Measurements from ENCODE around the gene SPOCK1. TPM values are rescaled to one million over a fixed set of nuclear protein-coding genes. Genes with fewer than 3 reads are reported as not detected.

SPOCK1 gene
- total and polyA plus RNA-seq, 9 of the 15 experiments (the other 6 are each of a cell fraction or from before 2014, with no cell fraction given) = 0.01 to 0.35 (median 0.04) TPM; not detected in 6

DNA sequence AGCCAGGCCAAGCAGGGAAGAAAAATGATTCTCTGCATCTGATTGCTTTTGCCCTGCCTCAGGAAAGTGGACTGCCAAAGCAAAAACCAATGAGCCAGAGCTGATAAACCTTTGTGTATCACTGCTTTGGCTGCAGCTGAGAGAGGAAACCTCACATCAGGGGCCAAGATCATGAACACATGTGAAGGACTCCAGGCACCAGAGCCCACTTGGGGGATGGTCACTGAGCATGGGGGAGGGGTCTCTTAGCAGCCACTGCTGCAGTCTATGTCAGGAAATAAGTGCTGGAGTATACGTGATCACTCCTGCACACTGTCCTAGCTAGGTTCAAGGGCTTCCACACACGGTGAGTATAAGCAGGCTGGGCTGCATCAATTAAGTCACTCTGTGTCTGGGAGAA is 229.9 kb downstream of the SPOCK1 start:
- Histone ChIP-seq H3K27ac (ENCODE audit: extremely low read depth, low read depth, low read length) (no peak overlapping the region), H3K4me3 (no peak overlapping the region), H3K4me1 (replicated peaks in 1 of 2; ENCODE audit: control insufficient read depth in 2 of 2, insufficient read depth in 2 of 2, low read length in 2 of 2) (no peaks in the 10 kb centered on the region), H3K9me3 (replicated peaks; ENCODE audit: control insufficient read depth, insufficient read depth, low read depth, low read length) (no peaks in the 10 kb centered on the region), H3K36me3 (ENCODE audit: control insufficient read depth, insufficient read depth, low read length) (no peaks in the 10 kb centered on the region), H3K27me3 (ENCODE audit: control insufficient read depth in 2 of 2, insufficient read depth in 2 of 2, low read length in 2 of 2) (no peaks in the 10 kb centered on the region), H3K9me1 (ENCODE audit: control insufficient read depth, insufficient read depth, low read length) (no peaks in the 10 kb centered on the region), H4K20me1 (replicated peaks; ENCODE audit: control insufficient read depth, insufficient read depth, low read length) (no peaks in the 10 kb centered on the region), H3K9ac (ENCODE audit: insufficient read depth in 1 of 2, low read depth in 2 of 2, low read length in 2 of 2) (no peak overlapping the region), H3K4me2 (ENCODE audit: insufficient read depth, low read length) (no peak overlapping the region), H2AFZ (ENCODE audit: low read depth, low read length) (no peak overlapping the region), H3K79me2 (ENCODE audit: control insufficient read depth, insufficient read depth, low read length) (no peaks in the 10 kb centered on the region)
- in situ Hi-C loops (cut with MboI) (no loop called here), intact Hi-C loops (cut with micrococcal nuclease) (no loop called here)
- ChIA-PET POLR2A (no interaction called here), CTCF (ENCODE audit: low intra/inter-chr PET ratio) (no interaction called here)
- TF ChIP-seq RBM22 (IDR thresholded peaks at IDR 0.05; ENCODE audit: low read depth, low read length, poor library complexity, severe bottlenecking) = no peak
- TF ChIP-seq CBX1 (IDR thresholded peaks at IDR 0.05; ENCODE audit: low read depth) = no peak
- TF ChIP-seq MCM3 (IDR thresholded peaks at IDR 0.05) = no peak
- no peak for TF ChIP-seq RHOXF2B (CRISPR knock-in tag; conservative IDR thresholded peaks at IDR 0.05)
- TF ChIP-seq MXI1 (IDR thresholded peaks at IDR 0.05; ENCODE audit: low read depth, low read length) = no peak
- no peak for TF ChIP-seq TFAM (CRISPR knock-in tag; conservative IDR thresholded peaks at IDR 0.05)
- TF ChIP-seq ZNF174 (CRISPR knock-in tag; IDR thresholded peaks at IDR 0.05) = no peak
- TF ChIP-seq, protein P1, sequence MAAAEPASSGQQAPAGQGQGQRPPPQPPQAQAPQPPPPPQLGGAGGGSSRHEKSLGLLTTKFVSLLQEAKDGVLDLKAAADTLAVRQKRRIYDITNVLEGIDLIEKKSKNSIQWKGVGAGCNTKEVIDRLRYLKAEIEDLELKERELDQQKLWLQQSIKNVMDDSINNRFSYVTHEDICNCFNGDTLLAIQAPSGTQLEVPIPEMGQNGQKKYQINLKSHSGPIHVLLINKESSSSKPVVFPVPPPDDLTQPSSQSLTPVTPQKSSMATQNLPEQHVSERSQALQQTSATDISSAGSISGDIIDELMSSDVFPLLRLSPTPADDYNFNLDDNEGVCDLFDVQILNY (CRISPR knock-in tag; IDR thresholded peaks at IDR 0.05) = no peak
- TF ChIP-seq ZKSCAN1 (IDR thresholded peaks at IDR 0.05; ENCODE audit: low read depth, low read length) = no peak
- no peak for TF ChIP-seq CBFB (CRISPR knock-in tag; IDR thresholded peaks at IDR 0.05)
- TF ChIP-seq ZNF639 (CRISPR knock-in tag; conservative IDR thresholded peaks at IDR 0.05 in 1 of 2, IDR thresholded peaks at IDR 0.05 in 1 of 2) = no peak
- TF ChIP-seq POU5F1 (IDR thresholded peaks at IDR 0.05; ENCODE audit: borderline replicate concordance, low read depth, low read length, partially characterized antibody) = no peak
- no peak for TF ChIP-seq RFX1 (IDR thresholded peaks at IDR 0.05)
- TF ChIP-seq ZNF280A (IDR thresholded peaks at IDR 0.05; ENCODE audit: low read depth, partially characterized antibody) = no peak
- no peak for TF ChIP-seq PRPF4 (IDR thresholded peaks at IDR 0.05; ENCODE audit: insufficient read depth, low read depth, low read length, poor library complexity, severe bottlenecking)
- TF ChIP-seq MAZ (CRISPR knock-in tag; conservative IDR thresholded peaks at IDR 0.05 in 1 of 2, IDR thresholded peaks at IDR 0.05 in 1 of 2) = no peak
- no peak for TF ChIP-seq MAX (CRISPR knock-in tag; IDR thresholded peaks at IDR 0.05)
- TF ChIP-seq ZNF354B (CRISPR knock-in tag; IDR thresholded peaks at IDR 0.05) = no peak
- BruUV-seq (replicated peaks) = no TSS peak
- DNase-seq (ENCODE audit: extremely low read depth in 1 of 4, low spot score in 3 of 4) (no peak), ATAC-seq (no peak), FAIRE-seq (no peak)
- 0% methylated on average over 2 of the region's 2 CpGs for whole genome bisulfite sequencing (ENCODE audit: insufficient coverage, low coverage, missing lambda C conversion rate)
